NCI-H146 treated with DMSO at 0.1 percent for 48 hours (cell line): ENCODE results near the gene ANO1.
A peak's percentile ranks its signal among the peaks of the same experiment; 100 is the strongest.
"Not testable (repeated sequence)": the region's sequence is repeated elsewhere in the genome, so short reads cannot be mapped to it uniquely, and the experiment has no call there.

Experiments used
- DNase-seq: peaks from one replicate; lab custom pipeline; 2025; ENCODE audit not compliant: unreplicated experiment; lab: John Stamatoyannopoulos, UW

Gene ANO1

DNA sequence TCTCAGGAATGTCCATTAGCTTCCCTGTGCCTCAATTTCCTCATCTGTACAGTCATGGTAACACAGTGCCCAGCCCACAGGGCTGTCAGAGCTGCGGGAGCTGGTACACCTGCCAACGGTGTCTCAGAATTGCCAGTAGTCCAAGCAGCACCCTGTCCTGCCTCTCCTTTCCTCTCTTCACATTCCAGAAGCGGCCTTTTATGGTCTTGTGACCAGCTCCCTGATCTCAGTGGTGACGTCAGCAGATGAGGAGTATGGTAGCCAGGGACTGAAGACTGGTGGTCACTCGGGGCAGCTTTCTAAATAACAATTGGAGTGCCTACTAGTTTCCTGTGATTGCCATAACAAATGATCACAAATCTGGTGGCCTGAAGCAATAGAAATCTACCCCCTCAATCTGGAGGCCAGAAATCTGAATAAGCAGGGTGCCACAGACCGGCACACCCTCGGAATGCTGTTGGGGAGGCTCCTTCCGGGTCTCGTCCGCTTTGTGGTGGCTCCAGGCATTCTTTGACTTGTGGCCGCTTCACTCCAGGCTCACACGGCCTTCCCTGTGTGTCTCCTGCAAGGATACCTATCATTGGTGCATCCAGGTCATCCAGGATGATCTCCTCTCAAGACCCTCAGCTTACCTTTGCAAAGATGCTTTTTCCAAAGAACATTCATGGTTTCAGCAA, 127.1 kb downstream of the ANO1 start:
- no peak for DNase-seq

DNA sequence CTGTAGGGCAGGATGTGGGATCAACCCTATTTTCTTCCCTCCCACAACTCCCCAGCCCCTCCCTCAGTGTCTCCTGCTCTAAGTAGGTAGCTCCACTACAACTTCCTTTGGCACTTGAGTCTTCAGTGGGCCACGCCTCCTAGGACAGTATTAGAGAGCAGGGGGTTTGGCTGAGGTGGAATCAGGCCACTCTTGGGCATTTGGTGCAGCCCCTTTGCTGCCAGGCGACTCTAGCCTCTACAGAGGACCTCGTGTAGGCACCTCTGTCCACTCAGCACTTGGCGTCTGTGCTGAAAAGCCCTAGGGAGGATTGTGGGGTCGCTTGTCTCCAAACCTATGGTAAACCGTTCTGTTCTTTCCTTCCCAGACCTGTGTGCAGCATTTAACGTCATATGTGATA, 127.6 kb downstream of the ANO1 start:
- no peak for DNase-seq

DNA sequence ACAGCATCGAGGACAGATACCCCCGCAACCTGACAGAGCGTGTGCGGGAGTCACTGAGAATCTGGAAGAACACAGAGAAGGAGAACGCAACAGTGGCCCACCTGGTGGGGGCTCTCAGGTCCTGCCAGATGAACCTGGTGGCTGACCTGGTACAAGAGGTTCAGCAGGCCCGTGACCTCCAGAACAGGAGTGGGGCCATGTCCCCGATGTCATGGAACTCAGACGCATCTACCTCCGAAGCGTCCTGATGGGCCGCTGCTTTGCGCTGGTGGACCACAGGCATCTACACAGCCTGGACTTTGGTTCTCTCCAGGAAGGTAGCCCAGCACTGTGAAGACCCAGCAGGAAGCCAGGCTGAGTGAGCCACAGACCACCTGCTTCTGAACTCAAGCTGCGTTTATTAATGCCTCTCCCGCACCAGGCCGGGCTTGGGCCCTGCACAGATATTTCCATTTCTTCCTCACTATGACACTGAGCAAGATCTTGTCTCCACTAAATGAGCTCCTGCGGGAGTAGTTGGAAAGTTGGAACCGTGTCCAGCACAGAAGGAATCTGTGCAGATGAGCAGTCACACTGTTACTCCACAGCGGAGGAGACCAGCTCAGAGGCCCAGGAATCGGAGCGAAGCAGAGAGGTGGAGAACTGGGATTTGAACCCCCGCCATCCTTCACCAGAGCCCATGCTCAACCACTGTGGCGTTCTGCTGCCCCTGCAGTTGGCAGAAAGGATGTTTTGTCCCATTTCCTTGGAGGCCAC, 128.3 kb downstream of the ANO1 start:
- DNase-seq, result no peak

DNA sequence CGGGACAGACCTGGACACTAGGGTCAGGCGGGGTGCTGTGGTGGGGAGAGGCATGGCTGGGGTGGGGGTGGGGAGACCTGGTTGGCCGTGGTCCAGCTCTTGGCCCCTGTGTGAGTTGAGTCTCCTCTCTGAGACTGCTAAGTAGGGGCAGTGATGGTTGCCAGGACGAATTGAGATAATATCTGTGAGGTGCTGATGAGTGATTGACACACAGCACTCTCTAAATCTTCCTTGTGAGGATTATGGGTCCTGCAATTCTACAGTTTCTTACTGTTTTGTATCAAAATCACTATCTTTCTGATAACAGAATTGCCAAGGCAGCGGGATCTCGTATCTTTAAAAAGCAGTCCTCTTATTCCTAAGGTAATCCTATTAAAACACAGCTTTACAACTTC, 128.9 kb downstream of the ANO1 start:
- no peak for DNase-seq

DNA sequence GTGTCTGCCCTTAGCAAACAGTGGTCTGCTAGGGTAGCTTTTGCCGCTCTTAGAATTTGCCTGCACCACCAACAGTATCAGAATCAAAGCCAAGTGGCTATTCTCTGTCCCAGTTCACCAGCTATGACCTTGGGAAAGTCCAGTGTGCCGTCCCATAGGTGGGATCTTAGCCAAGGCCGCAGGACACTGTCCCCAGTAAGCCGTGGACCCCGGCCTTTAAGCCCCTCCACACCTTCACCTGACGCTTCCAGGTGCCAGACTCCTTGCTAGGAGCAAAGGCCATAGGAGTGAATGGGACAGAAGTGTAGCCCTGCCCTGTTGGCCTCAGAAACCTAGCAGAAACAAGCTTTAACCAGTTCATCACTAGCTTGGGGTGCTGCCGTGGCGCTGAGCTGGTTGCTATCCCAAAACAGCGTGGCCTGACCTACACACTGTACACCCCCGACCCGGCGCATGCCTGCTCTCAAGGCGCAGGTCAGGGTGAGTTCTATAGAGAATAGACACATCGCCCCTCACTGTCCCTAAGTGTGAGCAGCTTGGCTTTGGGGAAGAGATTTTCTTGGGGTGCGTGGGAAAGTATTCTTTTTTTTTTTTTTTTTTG, 129.5 kb downstream of the ANO1 start:
- DNase-seq, result no peak

DNA sequence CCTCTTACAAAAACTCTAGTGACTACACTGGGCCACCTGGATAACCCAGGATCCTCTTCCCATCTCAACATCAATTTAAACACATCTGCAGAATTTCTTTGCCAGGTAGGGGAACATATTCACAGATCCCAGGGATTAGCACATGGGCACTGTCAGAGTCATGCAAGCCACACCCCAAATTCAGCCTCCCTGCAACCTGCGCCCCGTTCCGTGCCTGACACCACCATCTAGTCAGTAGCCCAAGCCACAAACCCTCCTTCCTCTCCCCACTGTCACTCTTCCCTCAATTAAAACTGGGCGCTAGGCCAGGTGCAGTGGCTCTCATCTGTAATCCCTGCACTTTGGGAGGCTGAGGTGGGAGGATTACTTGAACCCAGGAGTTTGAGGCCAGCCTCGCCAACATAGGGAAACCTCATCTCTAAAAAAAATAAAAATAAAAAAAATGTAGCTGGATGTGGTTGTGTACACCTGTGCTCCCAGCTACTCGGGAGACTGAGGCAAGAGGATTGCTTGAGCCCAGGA, 131.3 kb downstream of the ANO1 start:
- no peak for DNase-seq

DNA sequence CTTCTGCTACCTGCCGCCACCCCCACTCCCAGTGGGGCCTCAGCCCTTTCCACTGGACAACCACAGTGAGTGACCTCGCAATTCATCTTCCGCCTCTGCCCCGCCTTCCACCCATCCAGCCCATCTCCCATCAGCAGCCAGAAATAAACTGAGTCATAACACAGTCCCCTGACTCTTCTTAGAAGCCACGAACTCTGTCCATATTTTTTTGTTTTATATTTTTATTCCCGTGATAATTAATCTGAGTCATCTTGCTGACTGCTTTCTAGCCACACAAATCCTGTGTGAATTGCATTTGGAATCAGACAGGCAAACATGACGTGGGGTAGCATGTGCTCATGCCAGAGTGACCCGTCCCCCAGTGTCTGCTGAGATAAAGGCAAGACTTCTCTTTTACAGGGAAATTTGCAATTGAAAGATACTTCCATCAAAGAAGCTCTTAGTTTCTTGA, 132.0 kb downstream of the ANO1 start:
- DNase-seq, result no peak

DNA sequence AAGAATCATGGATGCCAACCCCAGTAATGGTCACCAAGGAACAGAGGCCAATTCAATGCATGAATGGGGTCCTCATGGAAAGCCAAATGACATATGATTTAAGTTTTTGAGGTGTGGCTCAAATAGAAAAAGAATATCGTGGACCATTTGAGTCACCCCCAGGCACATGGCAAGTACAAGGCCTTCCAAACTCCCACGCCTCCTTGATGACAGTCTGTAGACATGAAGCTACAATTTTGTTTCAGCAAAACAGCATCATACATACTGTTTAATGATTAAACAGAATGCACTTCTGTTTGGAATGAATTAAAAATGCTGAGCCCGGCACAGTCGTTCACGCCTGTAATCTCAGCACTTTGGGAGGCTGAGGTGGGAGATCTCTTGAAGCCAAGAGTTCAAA, 132.4 kb downstream of the ANO1 start:
- DNase-seq, result no peak

DNA sequence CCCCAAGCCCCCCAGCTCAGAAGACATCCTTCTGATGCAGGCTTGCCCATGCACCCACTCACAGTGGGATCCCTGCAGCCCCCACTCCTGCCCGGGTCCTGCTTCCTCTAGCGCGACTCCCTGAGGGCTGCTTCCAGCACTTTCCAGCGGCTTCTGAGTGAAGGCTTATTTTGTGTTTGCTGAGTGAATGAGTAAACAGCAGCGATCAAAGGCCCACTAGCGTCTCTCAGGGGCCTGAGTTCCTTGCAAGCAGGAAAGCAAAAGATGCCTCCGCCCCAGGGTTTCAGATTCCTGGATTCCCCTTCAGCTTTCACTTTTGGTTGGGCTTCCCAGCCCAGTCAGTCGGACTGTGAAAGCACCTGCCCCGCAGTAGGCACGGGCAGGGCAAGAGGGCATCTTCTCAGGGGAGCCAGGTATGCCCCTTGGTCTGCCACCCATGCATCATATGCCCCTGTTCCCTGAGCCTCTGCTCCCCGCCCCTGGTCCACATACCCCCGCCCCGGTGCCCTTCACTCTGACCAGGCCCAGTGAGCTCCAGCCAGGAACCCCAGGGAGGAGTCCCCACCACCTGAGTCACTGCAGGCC, 134.2 kb downstream of the ANO1 start:
- no peak for DNase-seq

DNA sequence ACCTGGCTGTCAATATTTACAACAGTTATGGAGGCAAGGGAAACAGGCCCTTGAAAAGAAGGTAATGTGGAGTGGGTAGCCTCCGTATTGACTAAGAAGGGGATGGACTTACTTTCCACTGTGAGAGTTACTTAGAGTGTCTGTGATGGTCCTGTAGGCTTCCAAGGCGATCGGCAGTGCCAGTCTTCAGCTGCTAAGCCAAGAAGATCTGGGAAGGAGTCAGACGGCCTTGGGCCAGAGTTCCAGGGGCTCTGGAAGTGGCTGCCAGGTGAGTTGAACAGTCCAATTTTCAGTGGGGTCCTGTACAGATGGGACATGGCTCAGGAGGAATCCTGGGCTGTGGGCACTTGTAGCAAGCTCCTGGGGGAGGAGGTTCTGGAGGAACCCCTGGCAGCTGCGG, 139.3 kb downstream of the ANO1 start:
- not testable (repeated sequence) for DNase-seq

DNA sequence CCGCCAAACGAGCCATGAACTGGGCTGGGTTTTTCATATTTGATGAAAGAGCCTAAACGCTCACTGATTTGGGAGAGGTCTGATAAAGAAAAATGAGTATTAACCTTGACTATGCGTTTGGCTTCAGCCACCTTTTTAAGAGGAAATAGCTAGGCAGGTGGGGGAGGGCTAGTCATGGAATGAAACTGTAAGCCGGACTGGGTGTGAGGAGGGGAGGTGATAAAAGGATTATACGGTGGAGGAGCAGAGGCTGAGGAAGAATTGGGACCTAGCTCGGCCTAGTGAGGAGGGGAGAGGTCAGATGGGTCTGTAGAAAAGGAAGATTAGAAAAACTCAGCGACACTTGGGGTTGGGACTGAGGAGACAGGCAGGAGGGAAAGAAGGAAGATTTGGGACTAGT, 140.0 kb downstream of the ANO1 start:
- DNase-seq, result not testable (repeated sequence)

DNA sequence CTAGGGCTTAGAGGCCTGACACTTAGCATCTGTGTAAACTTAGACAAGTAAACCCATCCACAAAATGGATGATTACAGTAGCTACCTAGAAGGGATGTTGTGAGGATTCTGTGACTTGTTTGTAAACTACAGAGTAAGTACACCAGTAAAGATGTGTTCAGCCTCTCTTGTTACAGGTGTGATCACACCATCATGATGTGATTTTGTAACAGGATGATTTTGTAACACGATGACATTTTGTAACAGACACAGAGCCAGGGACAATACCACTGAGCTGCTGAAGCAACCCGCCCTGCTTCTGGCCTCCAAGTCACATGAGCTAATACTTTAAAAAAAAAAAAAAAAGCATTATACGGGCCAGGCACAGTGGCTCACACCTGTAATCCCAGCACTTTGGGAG, 142.0 kb downstream of the ANO1 start:
- no peak for DNase-seq

DNA sequence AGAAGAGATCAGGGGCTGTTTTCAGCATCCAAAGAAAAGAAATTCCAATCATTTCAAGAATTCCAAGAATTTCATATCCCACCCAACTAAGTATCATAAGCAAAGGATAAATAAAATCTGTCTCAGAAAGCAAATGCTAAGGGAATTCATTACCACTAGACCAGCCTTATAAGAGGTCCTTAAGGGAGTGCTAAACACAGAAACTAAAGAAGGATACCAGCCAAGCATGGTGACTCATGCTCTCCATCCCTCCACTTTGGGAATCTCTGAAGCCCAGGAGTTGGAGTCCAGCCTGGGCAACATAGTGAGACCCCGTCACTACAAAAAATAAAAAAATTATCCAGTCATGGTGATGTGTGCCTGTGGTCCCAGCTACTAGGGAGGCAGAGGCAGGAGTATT, 142.8 kb downstream of the ANO1 start:
- no peak for DNase-seq

DNA sequence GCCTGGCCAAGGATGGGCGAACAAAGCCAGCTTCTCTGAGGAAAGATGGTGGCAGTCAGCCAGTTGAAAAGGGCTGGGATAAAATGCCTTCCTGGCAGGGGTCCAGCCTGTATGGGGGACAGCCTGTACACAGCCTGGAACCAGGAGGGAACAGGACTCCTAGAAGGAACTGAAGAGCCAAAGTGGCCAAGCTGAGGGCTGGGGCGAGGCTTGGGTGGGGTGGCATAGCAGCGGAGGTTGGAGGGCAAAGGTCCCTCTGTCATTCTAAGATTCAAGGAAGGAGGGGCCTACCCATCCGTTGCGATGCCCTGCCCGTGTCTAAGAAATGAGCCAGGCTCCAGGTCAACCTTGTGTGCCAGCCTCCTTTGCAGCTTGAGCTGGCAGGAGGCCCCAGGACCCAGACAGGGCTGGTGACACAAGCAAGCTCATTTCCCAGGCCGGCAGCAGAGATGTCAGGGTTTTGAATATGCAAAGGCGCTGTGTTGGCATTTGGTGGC, 147.6 kb downstream of the ANO1 start:
- DNase-seq, result no peak

DNA sequence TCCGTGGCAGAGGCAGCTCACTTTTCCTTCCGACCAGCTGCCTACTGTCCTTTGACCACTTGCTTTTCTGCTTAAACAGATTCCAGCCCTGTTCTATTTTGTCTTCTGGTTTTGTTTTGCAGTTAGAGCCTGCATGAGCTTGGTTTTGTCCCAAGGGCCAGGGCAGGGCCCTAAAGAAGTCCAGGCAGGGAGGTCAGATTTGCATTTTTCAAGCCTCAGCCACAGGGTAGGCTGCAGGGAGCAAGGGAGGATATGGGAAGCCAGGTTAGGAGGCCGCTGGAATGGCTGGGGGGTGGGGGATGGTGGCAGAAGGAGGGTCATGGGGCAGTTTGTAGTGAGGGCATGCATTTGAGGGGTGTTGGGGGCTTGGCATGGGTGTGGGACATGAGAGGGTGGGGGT, 148.1 kb downstream of the ANO1 start:
- no peak for DNase-seq

DNA sequence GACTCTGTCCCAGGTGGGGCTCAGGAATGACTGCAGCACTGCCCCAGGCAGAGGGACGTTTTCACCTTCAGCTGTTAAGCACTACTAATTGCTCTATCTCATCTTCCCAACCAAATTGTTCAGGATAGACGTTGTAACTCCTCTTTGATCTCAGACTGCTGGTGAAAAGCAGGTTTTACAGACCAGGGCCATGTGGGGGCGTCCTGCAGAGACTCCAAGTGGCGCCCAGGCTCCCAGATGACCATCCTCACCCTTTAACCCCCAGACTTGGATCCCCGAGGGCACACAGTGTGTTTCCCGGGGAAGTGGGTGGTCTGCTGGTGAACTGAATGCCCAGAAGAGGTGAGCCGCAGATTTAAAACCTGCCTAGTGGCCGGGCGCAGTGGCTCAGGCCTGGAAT, 148.8 kb downstream of the ANO1 start:
- peak; percentile 11 for DNase-seq

DNA sequence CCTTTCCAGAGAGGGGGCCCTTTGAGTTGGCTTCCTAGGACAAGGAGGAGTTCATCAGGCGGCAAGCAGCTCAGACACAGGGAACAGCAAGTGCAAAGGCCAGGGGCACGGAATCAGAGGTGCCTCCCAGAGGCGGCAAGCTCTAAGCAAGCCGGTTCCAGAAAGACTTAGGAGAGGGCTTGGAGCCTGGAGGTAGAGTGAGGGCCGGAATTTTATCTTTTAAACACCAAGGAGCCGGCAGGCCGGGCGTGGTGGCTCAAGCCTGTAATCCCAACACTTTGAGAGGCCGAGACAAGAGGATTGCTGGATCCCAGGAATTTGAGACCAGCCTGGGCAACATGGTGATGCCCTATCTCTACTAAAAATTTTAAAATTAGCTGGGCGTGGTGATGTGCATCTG, 151.6 kb downstream of the ANO1 start:
- DNase-seq, result no peak

DNA sequence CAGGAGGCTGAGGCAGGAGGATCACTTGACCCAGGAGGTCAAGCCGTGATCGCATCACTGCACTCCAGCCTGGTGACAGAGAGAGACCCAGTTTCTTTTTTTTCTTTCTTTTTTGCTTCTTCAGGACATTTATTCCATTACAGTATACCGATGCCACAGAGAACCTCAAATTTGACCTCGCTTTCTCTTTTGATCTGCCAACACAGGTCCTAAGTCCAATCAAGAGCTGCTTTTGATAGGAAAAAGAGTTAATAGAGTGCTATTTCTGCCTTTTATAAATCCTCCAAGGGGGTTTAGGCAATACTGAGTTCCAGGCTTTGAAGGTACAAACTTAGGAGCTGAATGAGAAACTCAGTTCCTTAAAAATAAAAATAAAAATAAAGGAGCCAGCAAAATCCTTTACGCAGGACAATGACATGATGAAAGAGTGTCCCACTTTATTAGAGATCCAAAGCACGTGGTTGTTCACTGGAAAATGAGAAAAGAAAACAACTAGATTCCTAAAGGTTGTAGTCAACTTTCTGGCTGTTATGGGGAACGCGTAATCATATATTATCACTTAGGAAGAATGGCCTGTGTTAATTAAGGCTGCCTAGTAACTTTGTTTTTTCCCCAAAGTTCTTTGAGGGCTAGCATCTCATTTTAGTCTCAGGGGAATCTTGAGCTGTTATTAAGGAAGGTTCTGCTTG, 152.2 kb downstream of the ANO1 start:
- DNase-seq, result no peak

DNA sequence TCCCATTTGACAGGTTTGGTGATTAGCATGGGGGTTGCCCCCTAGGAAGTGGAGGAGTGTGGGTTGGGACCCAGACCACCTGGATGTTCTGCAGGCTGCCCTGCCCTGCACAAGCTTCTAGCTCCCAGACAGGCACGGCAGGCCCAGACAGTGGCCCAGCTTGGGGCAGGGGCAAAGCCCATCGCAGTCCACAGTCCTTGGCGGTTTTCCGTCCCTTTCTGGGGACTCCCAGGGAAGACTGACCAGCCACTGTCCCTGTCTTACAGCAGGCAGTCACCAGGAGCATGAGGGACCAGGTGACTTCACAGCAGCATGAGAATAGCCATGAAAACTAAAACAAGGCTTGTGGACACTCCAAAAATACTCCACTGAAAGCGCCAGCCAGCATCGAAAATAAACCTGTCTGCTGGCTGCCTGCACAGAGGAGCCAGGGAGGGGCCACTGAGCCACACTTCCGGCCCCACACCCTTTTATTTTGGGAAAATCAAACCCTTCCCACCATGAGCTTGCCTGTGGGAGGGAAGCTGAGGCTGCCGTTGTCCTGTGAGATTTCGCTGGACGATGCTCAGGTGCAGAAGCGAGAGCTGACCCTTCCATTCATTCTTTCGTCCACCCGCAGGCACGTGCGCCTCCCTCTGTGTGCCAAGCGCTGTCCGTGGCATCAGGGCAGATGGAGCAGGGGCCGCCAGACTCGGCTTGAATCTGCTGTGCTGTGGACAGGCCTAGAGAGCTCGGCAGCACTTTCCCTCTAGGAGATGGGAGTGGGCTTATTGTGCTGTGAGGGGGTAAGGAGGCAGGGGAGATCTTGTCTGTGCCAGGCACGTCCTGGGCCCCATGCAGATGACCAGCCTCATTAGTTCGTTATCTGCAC, 153.0 kb downstream of the ANO1 start:
- no peak for DNase-seq

DNA sequence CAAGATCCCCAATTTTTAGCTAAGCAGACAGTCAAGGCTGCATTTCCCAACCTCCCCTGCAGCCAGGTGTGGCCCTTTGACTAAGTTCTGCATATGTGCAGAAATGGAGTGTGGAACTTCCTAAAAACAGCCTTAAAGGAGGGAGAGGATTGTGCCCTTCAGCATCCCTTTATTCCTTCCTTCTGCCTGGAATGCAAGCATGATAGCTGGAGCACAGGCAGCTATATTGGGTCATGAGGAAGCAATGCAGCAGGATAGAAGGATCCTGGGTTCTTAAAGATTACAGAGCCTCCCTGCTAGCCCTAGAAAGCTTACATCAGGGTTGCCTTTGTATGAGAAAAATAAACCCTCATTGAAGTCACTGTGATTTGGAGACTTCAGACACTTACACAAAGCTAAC, 154.9 kb downstream of the ANO1 start:
- DNase-seq, result no peak
